ENCODE measurements around the gene CABCOCO1.

The CABCOCO1 gene

GRCh38 chr10:61795551-61795950, 132.8 kb downstream of the CABCOCO1 start:
- no peak overlapping the region for H3K4me3 ChIP-seq (ENCODE audit: low read depth, low read length)
- H3K36me3 ChIP-seq (ENCODE audit: insufficient read depth, low read length), result no peaks in the 10 kb centered on the region
- no peaks in the 10 kb centered on the region for H3K27me3 ChIP-seq (ENCODE audit: insufficient read depth, low read length)
- H3K27ac ChIP-seq (ENCODE audit: low read depth, low read length), result no peak overlapping the region
- peaks cover 13% of the 10 kb centered on the region for H3K4me1 ChIP-seq (ENCODE audit: control insufficient read depth, insufficient read depth, low read length, unreplicated experiment)
- no peaks in the 10 kb centered on the region for H3K79me2 ChIP-seq (ENCODE audit: control insufficient read depth, insufficient read depth, low read length, unreplicated experiment)
- no peak overlapping the region for H2AFZ ChIP-seq (ENCODE audit: low read length, unreplicated experiment)

DNA sequence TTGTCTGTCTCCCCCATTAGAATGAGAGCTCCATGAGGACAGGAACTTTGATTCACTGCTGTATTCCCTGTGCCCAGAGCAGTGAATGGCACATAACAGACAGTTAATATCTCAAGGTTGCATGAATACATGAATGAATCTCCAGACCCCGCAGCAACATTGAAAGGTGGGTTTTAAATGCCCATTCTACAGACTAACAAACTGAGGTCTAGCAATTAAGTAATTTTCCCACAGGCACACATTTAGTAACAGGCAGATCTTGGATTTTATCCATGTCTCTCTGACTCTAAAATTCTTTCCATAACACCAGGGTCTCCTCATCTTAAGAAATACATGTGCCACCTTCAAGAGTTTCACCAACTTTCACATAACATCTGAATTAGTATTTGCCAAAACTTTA, 134.1 kb downstream of the CABCOCO1 start:
- Histone ChIP-seq H3K27ac (ENCODE audit: low read depth, low read length) (no peak overlapping the region), H3K79me2 (ENCODE audit: control insufficient read depth, insufficient read depth, low read length, unreplicated experiment) (no peaks in the 10 kb centered on the region), H3K4me3 (ENCODE audit: low read depth, low read length) (no peak overlapping the region), H2AFZ (ENCODE audit: low read length, unreplicated experiment) (no peak overlapping the region), H3K4me1 (ENCODE audit: control insufficient read depth, insufficient read depth, low read length, unreplicated experiment) (peaks cover 13% of the 10 kb centered on the region), H3K36me3 (ENCODE audit: insufficient read depth, low read length) (no peaks in the 10 kb centered on the region), H3K27me3 (ENCODE audit: insufficient read depth, low read length) (no peaks in the 10 kb centered on the region)

- Histone ChIP-seq H2AFZ (ENCODE audit: low read length, unreplicated experiment) (no peak overlapping the region), H3K4me1 (ENCODE audit: control insufficient read depth, insufficient read depth, low read length, unreplicated experiment) (peaks cover 13% of the 10 kb centered on the region), H3K79me2 (ENCODE audit: control insufficient read depth, insufficient read depth, low read length, unreplicated experiment) (no peaks in the 10 kb centered on the region), H3K27ac (ENCODE audit: low read depth, low read length) (no peak overlapping the region), H3K36me3 (ENCODE audit: insufficient read depth, low read length) (no peaks in the 10 kb centered on the region), H3K27me3 (ENCODE audit: insufficient read depth, low read length) (no peaks in the 10 kb centered on the region), H3K4me3 (ENCODE audit: low read depth, low read length) (no peak overlapping the region)
These were observed 134.8 kb downstream of the CABCOCO1 start for GRCh38 chr10:61797304-61798153.

DNA sequence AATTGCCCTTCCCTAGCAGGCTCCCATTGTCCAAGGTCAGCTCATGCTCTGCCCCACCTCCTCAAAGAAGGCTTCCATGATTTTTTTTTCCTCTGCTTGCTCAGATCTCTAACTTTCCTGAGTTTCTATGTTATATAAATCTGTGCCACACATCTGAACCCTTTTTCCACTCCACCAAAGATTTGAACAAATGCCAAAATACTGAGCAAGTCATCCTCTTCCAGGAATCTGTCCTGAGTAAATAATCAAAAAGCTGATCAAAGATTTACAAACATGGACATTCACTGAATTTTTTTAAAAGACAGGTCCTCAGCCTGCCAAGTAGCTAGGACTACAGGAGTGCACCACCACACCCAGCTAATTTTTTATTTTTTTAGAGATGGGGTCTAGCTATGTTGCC, 136.0 kb downstream of the CABCOCO1 start:
- no peaks in the 10 kb centered on the region for H3K27me3 ChIP-seq (ENCODE audit: insufficient read depth, low read length)
- H3K4me3 ChIP-seq (ENCODE audit: low read depth, low read length), result no peak overlapping the region
- no peak overlapping the region for H3K27ac ChIP-seq (ENCODE audit: low read depth, low read length)
- no peaks in the 10 kb centered on the region for H3K79me2 ChIP-seq (ENCODE audit: control insufficient read depth, insufficient read depth, low read length, unreplicated experiment)
- no peaks in the 10 kb centered on the region for H3K36me3 ChIP-seq (ENCODE audit: insufficient read depth, low read length)
- H3K4me1 ChIP-seq (ENCODE audit: control insufficient read depth, insufficient read depth, low read length, unreplicated experiment), result peaks cover 9% of the 10 kb centered on the region
- H2AFZ ChIP-seq (ENCODE audit: low read length, unreplicated experiment), result no peak overlapping the region

DNA sequence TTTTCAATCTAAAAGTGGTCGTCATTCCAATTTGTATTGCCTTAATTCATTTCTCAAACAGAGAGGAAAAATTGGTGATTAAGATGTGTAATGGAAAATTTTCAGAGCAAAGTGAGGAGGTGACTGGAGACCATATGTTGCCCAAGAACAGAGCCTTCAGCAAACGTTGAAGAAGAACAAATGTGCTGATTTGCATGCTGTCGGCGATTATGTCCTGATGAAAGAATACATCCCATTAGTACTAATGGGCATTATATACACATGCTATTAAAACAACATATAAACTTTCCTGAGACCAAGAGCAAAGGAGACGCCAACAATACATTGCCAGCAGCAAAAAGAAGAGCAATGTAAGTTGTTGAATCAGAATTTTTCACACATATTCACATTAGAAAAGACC, 138.8 kb downstream of the CABCOCO1 start:
- H3K4me3 ChIP-seq (ENCODE audit: low read depth, low read length), result no peak overlapping the region
- H3K36me3 ChIP-seq (ENCODE audit: insufficient read depth, low read length), result no peaks in the 10 kb centered on the region
- H2AFZ ChIP-seq (ENCODE audit: low read length, unreplicated experiment), result no peak overlapping the region
- no peak overlapping the region for H3K27ac ChIP-seq (ENCODE audit: low read depth, low read length)
- H3K79me2 ChIP-seq (ENCODE audit: control insufficient read depth, insufficient read depth, low read length, unreplicated experiment), result no peaks in the 10 kb centered on the region
- no peaks in the 10 kb centered on the region for H3K27me3 ChIP-seq (ENCODE audit: insufficient read depth, low read length)
- H3K4me1 ChIP-seq (ENCODE audit: control insufficient read depth, insufficient read depth, low read length, unreplicated experiment), result peaks cover 10% of the 10 kb centered on the region

GRCh38 chr10:61803269-61803668, 140.5 kb downstream of the CABCOCO1 start:
- no peak overlapping the region for H3K27ac ChIP-seq (ENCODE audit: low read depth, low read length)
- H3K4me1 ChIP-seq (ENCODE audit: control insufficient read depth, insufficient read depth, low read length, unreplicated experiment), result peaks cover 10% of the 10 kb centered on the region
- no peaks in the 10 kb centered on the region for H3K36me3 ChIP-seq (ENCODE audit: insufficient read depth, low read length)
- H2AFZ ChIP-seq (ENCODE audit: low read length, unreplicated experiment), result no peak overlapping the region
- H3K79me2 ChIP-seq (ENCODE audit: control insufficient read depth, insufficient read depth, low read length, unreplicated experiment), result no peaks in the 10 kb centered on the region
- no peaks in the 10 kb centered on the region for H3K27me3 ChIP-seq (ENCODE audit: insufficient read depth, low read length)
- no peak overlapping the region for H3K4me3 ChIP-seq (ENCODE audit: low read depth, low read length)

- Histone ChIP-seq H3K4me3 (ENCODE audit: low read depth, low read length) (no peak overlapping the region), H2AFZ (ENCODE audit: low read length, unreplicated experiment) (peak overlapping the region; percentile 10), H3K79me2 (ENCODE audit: control insufficient read depth, insufficient read depth, low read length, unreplicated experiment) (no peaks in the 10 kb centered on the region), H3K27me3 (ENCODE audit: insufficient read depth, low read length) (no peaks in the 10 kb centered on the region), H3K27ac (ENCODE audit: low read depth, low read length) (peak overlapping the region; percentile 33; the same call in 1 of the 2 replicates), H3K36me3 (ENCODE audit: insufficient read depth, low read length) (no peaks in the 10 kb centered on the region), H3K4me1 (ENCODE audit: control insufficient read depth, insufficient read depth, low read length, unreplicated experiment) (peaks cover 10% of the 10 kb centered on the region)
These were observed 141.7 kb downstream of the CABCOCO1 start for GRCh38 chr10:61804414-61804813.

DNA sequence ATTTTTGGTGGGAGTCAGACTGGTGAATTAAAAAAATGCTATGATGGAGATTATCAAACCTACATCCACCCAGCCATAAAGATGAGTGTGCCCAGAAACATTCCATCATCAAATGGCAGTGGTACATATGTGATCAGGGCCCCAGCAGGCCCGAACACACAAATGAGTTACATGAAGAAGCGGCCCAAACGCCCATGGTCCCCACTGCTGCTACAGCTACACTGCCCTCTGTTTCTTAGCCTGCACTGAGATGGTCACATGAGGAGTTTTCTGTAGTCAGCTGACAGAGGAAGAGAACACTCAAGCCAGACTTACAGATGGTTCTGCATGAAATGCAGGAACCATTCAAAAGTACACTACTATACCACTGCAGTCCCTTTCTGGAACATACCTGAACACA, 142.4 kb downstream of the CABCOCO1 start:
- Histone ChIP-seq H2AFZ (ENCODE audit: low read length, unreplicated experiment) (no peak overlapping the region), H3K27ac (ENCODE audit: low read depth, low read length) (no peak overlapping the region), H3K4me3 (ENCODE audit: low read depth, low read length) (no peak overlapping the region), H3K4me1 (ENCODE audit: control insufficient read depth, insufficient read depth, low read length, unreplicated experiment) (peaks cover 10% of the 10 kb centered on the region), H3K79me2 (ENCODE audit: control insufficient read depth, insufficient read depth, low read length, unreplicated experiment) (no peaks in the 10 kb centered on the region), H3K27me3 (ENCODE audit: insufficient read depth, low read length) (no peaks in the 10 kb centered on the region), H3K36me3 (ENCODE audit: insufficient read depth, low read length) (no peaks in the 10 kb centered on the region)

DNA sequence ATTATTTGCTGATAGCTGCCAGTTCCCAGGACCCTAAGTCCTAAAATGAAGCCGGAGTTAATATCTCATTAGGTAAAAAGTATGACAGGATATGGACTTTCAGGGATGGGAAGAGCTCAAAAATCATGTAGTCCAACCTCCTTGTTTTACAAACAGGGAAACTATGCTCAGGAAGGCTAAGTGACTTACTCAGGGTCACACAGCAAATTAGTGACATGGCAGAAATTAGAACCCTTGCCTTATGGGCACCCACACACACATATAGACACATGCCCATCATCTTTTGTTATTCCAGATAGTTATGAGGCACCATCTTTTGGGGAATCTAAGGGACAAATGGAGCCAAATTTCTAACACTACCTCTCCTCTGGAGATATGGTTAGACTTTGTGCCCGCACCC, 147.5 kb downstream of the CABCOCO1 start:
- Histone ChIP-seq H2AFZ (ENCODE audit: low read length, unreplicated experiment) (no peak overlapping the region), H3K79me2 (ENCODE audit: control insufficient read depth, insufficient read depth, low read length, unreplicated experiment) (no peaks in the 10 kb centered on the region), H3K4me3 (ENCODE audit: low read depth, low read length) (no peak overlapping the region), H3K27ac (ENCODE audit: low read depth, low read length) (no peak overlapping the region), H3K36me3 (ENCODE audit: insufficient read depth, low read length) (no peaks in the 10 kb centered on the region), H3K4me1 (ENCODE audit: control insufficient read depth, insufficient read depth, low read length, unreplicated experiment) (no peaks in the 10 kb centered on the region), H3K27me3 (ENCODE audit: insufficient read depth, low read length) (no peaks in the 10 kb centered on the region)

DNA sequence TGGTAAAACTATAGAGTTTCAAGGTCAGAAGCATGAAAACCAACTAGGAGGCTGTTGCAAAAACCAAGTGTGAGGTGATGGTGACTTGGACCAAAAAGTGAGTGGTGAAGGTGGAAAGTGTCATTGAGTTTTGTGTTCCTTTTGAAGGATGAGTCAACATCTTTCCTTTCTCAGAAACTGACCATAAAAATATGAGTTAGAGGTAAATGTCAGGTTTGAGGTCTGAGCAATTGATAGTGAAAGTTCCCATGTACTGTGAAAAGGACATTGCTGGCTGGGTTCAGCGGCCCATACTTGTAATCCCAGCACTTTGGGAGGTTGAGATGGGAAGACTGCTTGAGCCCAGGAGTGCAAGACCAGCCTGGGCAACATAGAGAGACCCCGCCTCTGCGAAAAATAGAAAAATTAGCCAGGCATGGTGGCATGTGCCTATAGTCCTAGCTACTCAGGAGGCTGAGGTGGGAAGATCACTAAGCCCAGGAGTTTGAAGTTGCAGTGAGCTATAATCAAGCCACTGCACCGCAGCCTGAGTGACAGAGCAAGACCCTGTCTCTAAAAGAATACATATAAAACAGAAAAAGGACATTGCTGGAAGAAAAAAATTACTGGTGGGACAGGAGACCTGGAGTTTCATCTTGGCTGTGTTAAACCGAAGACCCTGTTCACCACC, 149.5 kb downstream of the CABCOCO1 start:
- Histone ChIP-seq H3K4me3 (ENCODE audit: low read depth, low read length) (no peak overlapping the region), H3K27me3 (ENCODE audit: insufficient read depth, low read length) (no peaks in the 10 kb centered on the region), H3K4me1 (ENCODE audit: control insufficient read depth, insufficient read depth, low read length, unreplicated experiment) (no peaks in the 10 kb centered on the region), H2AFZ (ENCODE audit: low read length, unreplicated experiment) (no peak overlapping the region), H3K36me3 (ENCODE audit: insufficient read depth, low read length) (no peaks in the 10 kb centered on the region), H3K27ac (ENCODE audit: low read depth, low read length) (no peak overlapping the region), H3K79me2 (ENCODE audit: control insufficient read depth, insufficient read depth, low read length, unreplicated experiment) (no peaks in the 10 kb centered on the region)

GRCh38 chr10:61812920-61813319, 150.2 kb downstream of the CABCOCO1 start:
- Histone ChIP-seq H3K79me2 (ENCODE audit: control insufficient read depth, insufficient read depth, low read length, unreplicated experiment) (no peaks in the 10 kb centered on the region), H3K4me1 (ENCODE audit: control insufficient read depth, insufficient read depth, low read length, unreplicated experiment) (no peaks in the 10 kb centered on the region), H3K4me3 (ENCODE audit: low read depth, low read length) (no peak overlapping the region), H3K36me3 (ENCODE audit: insufficient read depth, low read length) (no peaks in the 10 kb centered on the region), H3K27ac (ENCODE audit: low read depth, low read length) (no peak overlapping the region), H3K27me3 (ENCODE audit: insufficient read depth, low read length) (no peaks in the 10 kb centered on the region), H2AFZ (ENCODE audit: low read length, unreplicated experiment) (no peak overlapping the region)
